Epithelial cell of esophagus (primary cell): ENCODE results near the gene MSH2.

Experiments
- DNase-seq: peaks from one replicate; pipeline ENCODE4 v3.0.0; 2010; ENCODE audit warnings: low read depth
- H3K4me3 ChIP-seq: 2 replicates; pipeline ENCODE4 v1.5.1; 2011; ENCODE audit warnings: mild to moderate bottlenecking, low read length, control low read depth
- CTCF ChIP-seq: IDR thresholded peaks from 2 replicates; pipeline ENCODE4 v1.5.1; 2011; ENCODE audit warnings: low read depth, mild to moderate bottlenecking, low read length, control low read depth, inconsistent platforms; ENCODE audit not compliant: insufficient read depth; ENCODE audit errors: missing control alignments

The MSH2 gene

GRCh38 chr2:47456851-47457250 lies 53.9 kb downstream of the MSH2 start:
- no peak for TF ChIP-seq CTCF
- no peak for DNase-seq
- no peak overlapping the region for H3K4me3 ChIP-seq

- no peak for DNase-seq
- TF ChIP-seq CTCF = no peak
- H3K4me3 ChIP-seq = no peak overlapping the region
Observed at GRCh38 chr2:47457268-47457667, 54.3 kb downstream of the MSH2 start.

- no peak for TF ChIP-seq CTCF
- H3K4me3 ChIP-seq = no peak overlapping the region
- no peak for DNase-seq
Observed at GRCh38 chr2:47459021-47459420, 56.1 kb downstream of the MSH2 start.

- no peak overlapping the region for H3K4me3 ChIP-seq
- no peak for DNase-seq
- TF ChIP-seq CTCF = no peak
Observed at GRCh38 chr2:47460766-47461165, 57.8 kb downstream of the MSH2 start.

- TF ChIP-seq CTCF = no peak
- no peak for DNase-seq
- H3K4me3 ChIP-seq = no peak overlapping the region
Observed at GRCh38 chr2:47471429-47472116, 68.6 kb downstream of the MSH2 start.

GRCh38 chr2:47479863-47480262 lies 76.9 kb downstream of the MSH2 start:
- H3K4me3 ChIP-seq = no peak overlapping the region
- TF ChIP-seq CTCF = no peak
- no peak for DNase-seq

- TF ChIP-seq CTCF = no peak
- H3K4me3 ChIP-seq = no peak overlapping the region
- no peak for DNase-seq
Observed at GRCh38 chr2:47483191-47483590, 80.2 kb downstream of the MSH2 start.
